ENCODE measurements around the gene RTN1.

RTN1 gene

DNA sequence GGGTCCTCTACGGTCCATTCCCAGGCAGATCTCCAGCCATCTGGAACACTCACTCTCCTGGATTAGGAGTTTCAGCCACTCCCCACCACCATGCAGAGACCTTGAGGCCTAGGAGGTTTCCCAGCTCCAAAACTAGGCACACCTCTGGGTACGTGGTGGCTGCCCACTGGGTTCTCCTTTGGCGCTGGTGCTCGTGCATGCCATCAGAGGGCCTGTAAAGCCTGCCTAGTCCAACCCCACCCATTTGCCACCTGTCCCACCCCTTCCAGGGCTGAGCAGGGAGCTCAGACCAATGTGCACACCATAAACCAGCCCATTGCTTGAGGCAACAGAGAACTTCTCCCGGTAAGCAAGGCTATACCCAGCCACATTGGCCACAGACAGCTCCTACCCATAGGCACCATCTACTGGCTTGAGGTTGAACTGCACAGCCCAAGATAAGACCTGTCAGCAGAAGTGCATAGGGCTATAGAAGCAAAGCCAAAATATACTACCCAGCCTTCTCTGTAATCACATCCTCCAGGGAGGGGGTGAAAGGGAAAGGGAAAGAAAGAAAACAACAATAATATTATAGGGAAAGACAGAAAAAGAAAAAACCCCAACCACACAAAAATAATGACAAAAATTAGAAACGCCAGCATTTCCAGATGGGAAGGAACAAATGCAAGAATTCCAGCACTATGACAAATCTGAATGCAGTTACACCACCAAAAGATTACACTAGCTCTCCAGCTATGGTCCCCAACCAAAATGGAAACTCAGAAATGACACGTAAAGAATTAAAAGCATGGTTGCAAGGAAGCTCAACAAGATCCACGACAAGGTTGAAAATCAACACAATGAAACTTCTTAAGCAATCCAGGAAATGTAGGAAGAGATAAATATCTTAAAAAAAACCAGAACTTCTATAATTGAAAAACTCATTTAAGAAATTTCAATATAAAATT is 182.1 kb downstream of the RTN1 start:
- Histone ChIP-seq H3K4me2 (ENCODE audit: low read depth, low read length, poor library complexity, severe bottlenecking) (no peak overlapping the region), H3K9ac (ENCODE audit: low read depth, low read length, poor library complexity, severe bottlenecking) (no peak overlapping the region), H3K79me2 (ENCODE audit: insufficient read depth, low read length) (no peaks in the 10 kb centered on the region), H2AFZ (ENCODE audit: low read length) (no peak overlapping the region), H3K9me3 (ENCODE audit: insufficient read depth, low read depth, low read length) (no peaks in the 10 kb centered on the region), H3K4me3 (ENCODE audit: low read length, poor library complexity, severe bottlenecking) (no peak overlapping the region), H3F3A (ENCODE audit: low read depth) (no peaks in the 10 kb centered on the region), H4K20me1 (ENCODE audit: insufficient read depth, low read length, poor library complexity, severe bottlenecking) (no peaks in the 10 kb centered on the region), H3K4me1 (ENCODE audit: insufficient read depth, low read length, poor library complexity, severe bottlenecking) (no peaks in the 10 kb centered on the region), H3K9me2 (replicated peaks; ENCODE audit: low read depth, low read length) (no peaks in the 10 kb centered on the region), H3K36me3 (ENCODE audit: insufficient read depth, low read length) (no peaks in the 10 kb centered on the region), H3K27me3 (ENCODE audit: insufficient read depth, low read length, poor library complexity, severe bottlenecking) (no peaks in the 10 kb centered on the region)
- no peak for TF ChIP-seq EZH2phosphoT487 (IDR thresholded peaks at IDR 0.05; ENCODE audit: borderline replicate concordance)
- peak; percentile 80 for TF ChIP-seq CTCF (conservative IDR thresholded peaks at IDR 0.05; ENCODE audit: low read length)

DNA sequence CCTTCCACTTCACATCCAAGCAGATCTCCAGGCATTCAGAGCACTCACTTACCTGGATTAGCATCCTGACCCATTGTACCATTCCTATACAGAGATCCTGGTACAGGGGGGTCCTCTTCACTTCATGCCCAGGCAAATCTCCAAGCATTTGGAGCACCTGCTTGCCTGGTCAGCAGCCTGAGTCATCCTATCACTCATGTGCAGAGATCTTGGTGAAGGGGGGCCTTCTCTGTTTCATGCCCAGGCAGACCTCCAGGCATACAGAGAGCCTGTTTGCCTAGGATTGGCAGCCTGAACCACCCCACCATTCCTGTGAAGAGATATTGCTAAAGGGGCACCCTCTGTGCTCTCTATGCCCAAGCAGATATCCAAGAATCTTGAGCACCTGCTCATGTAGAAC is 182.9 kb downstream of the RTN1 start:
- Histone ChIP-seq H3K79me2 (ENCODE audit: insufficient read depth, low read length) (no peaks in the 10 kb centered on the region), H3K4me2 (ENCODE audit: low read depth, low read length, poor library complexity, severe bottlenecking) (no peak overlapping the region), H2AFZ (ENCODE audit: low read length) (no peak overlapping the region), H3K9me2 (replicated peaks; ENCODE audit: low read depth, low read length) (no peaks in the 10 kb centered on the region), H3K36me3 (ENCODE audit: insufficient read depth, low read length) (no peaks in the 10 kb centered on the region), H3F3A (ENCODE audit: low read depth) (no peaks in the 10 kb centered on the region), H3K9ac (ENCODE audit: low read depth, low read length, poor library complexity, severe bottlenecking) (no peak overlapping the region), H4K20me1 (ENCODE audit: insufficient read depth, low read length, poor library complexity, severe bottlenecking) (no peaks in the 10 kb centered on the region), H3K4me3 (ENCODE audit: low read length, poor library complexity, severe bottlenecking) (no peak overlapping the region), H3K9me3 (ENCODE audit: insufficient read depth, low read depth, low read length) (no peaks in the 10 kb centered on the region), H3K4me1 (ENCODE audit: insufficient read depth, low read length, poor library complexity, severe bottlenecking) (no peaks in the 10 kb centered on the region), H3K27me3 (ENCODE audit: insufficient read depth, low read length, poor library complexity, severe bottlenecking) (no peaks in the 10 kb centered on the region)
- TF ChIP-seq EZH2phosphoT487 (IDR thresholded peaks at IDR 0.05; ENCODE audit: borderline replicate concordance), result no peak
- TF ChIP-seq CTCF (conservative IDR thresholded peaks at IDR 0.05; ENCODE audit: low read length), result no peak

- H3K4me1 ChIP-seq (ENCODE audit: insufficient read depth, low read length, poor library complexity, severe bottlenecking), result no peaks in the 10 kb centered on the region
- no peaks in the 10 kb centered on the region for H3K27me3 ChIP-seq (ENCODE audit: insufficient read depth, low read length, poor library complexity, severe bottlenecking)
- H3K9ac ChIP-seq (ENCODE audit: low read depth, low read length, poor library complexity, severe bottlenecking), result no peak overlapping the region
- no peaks in the 10 kb centered on the region for H3K9me3 ChIP-seq (ENCODE audit: insufficient read depth, low read depth, low read length)
- no peaks in the 10 kb centered on the region for H4K20me1 ChIP-seq (ENCODE audit: insufficient read depth, low read length, poor library complexity, severe bottlenecking)
- no peaks in the 10 kb centered on the region for H3K79me2 ChIP-seq (ENCODE audit: insufficient read depth, low read length)
- no peaks in the 10 kb centered on the region for H3K9me2 ChIP-seq (replicated peaks; ENCODE audit: low read depth, low read length)
- TF ChIP-seq EZH2phosphoT487 (IDR thresholded peaks at IDR 0.05; ENCODE audit: borderline replicate concordance) (no peak), CTCF (conservative IDR thresholded peaks at IDR 0.05; ENCODE audit: low read length) (no peak)
- H3F3A ChIP-seq (ENCODE audit: low read depth), result no peaks in the 10 kb centered on the region
- no peaks in the 10 kb centered on the region for H3K36me3 ChIP-seq (ENCODE audit: insufficient read depth, low read length)
- no peak overlapping the region for H2AFZ ChIP-seq (ENCODE audit: low read length)
- H3K4me2 ChIP-seq (ENCODE audit: low read depth, low read length, poor library complexity, severe bottlenecking), result no peak overlapping the region
- no peak overlapping the region for H3K4me3 ChIP-seq (ENCODE audit: low read length, poor library complexity, severe bottlenecking)
Measured at GRCh38 chr14:59679872-59680271, 190.7 kb downstream of the RTN1 start.

Data from Loucy (cell line).